B cell (primary cell): Measurements from ENCODE around the gene INSR. TPM values are rescaled to one million over a fixed set of nuclear protein-coding genes. Genes with fewer than 3 reads are reported as not detected.

ENCODE experiments used
- ATAC-seq: fragments of 200-7000 bp; cut with Tn5 transposase; one replicate; pipeline ENCODE4 v1.10.0; 2021; ENCODE audit warnings: low read depth, mild to moderate bottlenecking, moderate number of reproducible peaks, moderate library complexity
- CTCF ChIA-PET: fragments of 350-600 bp; sonication (Branson Sonifier 250); formaldehyde crosslinking; loops from one replicate; lab custom pipeline; 2021; ENCODE audit warnings: antibody characterized with exemption, inconsistent platforms; lab: Charles Lee
- POLR2A ChIA-PET: fragments of 350-600 bp; sonication (Branson Sonifier 250); formaldehyde crosslinking; loops from one replicate; lab custom pipeline; 2021; ENCODE audit warnings: antibody characterized with exemption; lab: Charles Lee
- DNase-seq: peaks from one replicate; pipeline ENCODE4 v3.0.0; 2013
- H2AFZ ChIP-seq: 2 replicates; pipeline ENCODE4 v1.6.1; 2012; ENCODE audit warnings: mild to moderate bottlenecking, low read depth, low read length; ENCODE audit not compliant: insufficient read depth, poor library complexity, severe bottlenecking
- H3K27ac ChIP-seq, 2 donors: 1 replicate in 1 of 2; 2 replicates in 1 of 2; pipeline ENCODE4 v1.5.1; 2012 to 2013; ENCODE audit warnings: low read length in 2 of 2, mild to moderate bottlenecking in 2 of 2, moderate library complexity in 1 of 2
- H3K27me3 ChIP-seq, 4 experiments: fragments of 200-600 bp in 1 of 4; sonication (generic) in 1 of 4; replicated peaks in 1 of 4; 1 replicate in 2 of 4; 2 replicates in 2 of 4; pipeline versions ENCODE4 v1.6.1 to v1.7.0; 2013 to 2016; ENCODE audit warnings: low read length in 3 of 4, mild to moderate bottlenecking in 2 of 4, mixed read lengths in 1 of 4, moderate library complexity in 1 of 4; ENCODE audit not compliant: insufficient read depth in 4 of 4, control insufficient read depth in 3 of 4; ENCODE audit errors: control extremely low read depth in 1 of 4
- H3K36me3 ChIP-seq, 2 experiments: replicated peaks in 1 of 2; 1 replicate in 1 of 2; 2 replicates in 1 of 2; pipeline versions ENCODE4 v1.6.1 to v1.7.1; 2013; ENCODE audit warnings: low read length in 1 of 2; ENCODE audit not compliant: insufficient read depth in 2 of 2, control insufficient read depth in 1 of 2; ENCODE audit errors: control extremely low read depth in 1 of 2, extremely low read depth in 1 of 2
- H3K4me1 ChIP-seq, 2 donors: fragments of 200-600 bp in 1 of 2; sonication (generic) in 1 of 2; 1 replicate in 1 of 2; 2 replicates in 1 of 2; pipeline versions ENCODE4 v1.5.1 to v1.6.1; 2013 to 2017; ENCODE audit warnings: low read length in 2 of 2; ENCODE audit not compliant: control insufficient read depth in 2 of 2, insufficient read depth in 2 of 2
- H3K4me2 ChIP-seq: replicated peaks from 2 replicates; pipeline ENCODE3; 2012; ENCODE audit warnings: mild to moderate bottlenecking, low read depth, low read length; ENCODE audit not compliant: poor library complexity, severe bottlenecking
- H3K4me3 ChIP-seq, 5 experiments: fragments of 200-600 bp in 1 of 5; sonication (generic) in 1 of 5; 1 replicate in 3 of 5; 2 replicates in 2 of 5; pipeline versions ENCODE4 v1.5.1 to v1.7.0; 2011 to 2016; ENCODE audit warnings: low read length in 4 of 5, mild to moderate bottlenecking in 4 of 5, low read depth in 2 of 5, control low read depth in 1 of 5, moderate library complexity in 1 of 5; ENCODE audit not compliant: insufficient read depth in 1 of 5; ENCODE audit errors: control extremely low read depth in 1 of 5, extremely low read depth in 1 of 5
- H3K79me2 ChIP-seq: fragments of 200-600 bp; sonication (generic); one replicate; pipeline ENCODE4 v1.6.0; 2016; ENCODE audit warnings: low read length; ENCODE audit not compliant: control insufficient read depth, insufficient read depth
- H3K9ac ChIP-seq: fragments of 200-600 bp; sonication (generic); 2 replicates; pipeline ENCODE4 v1.6.1; 2017; ENCODE audit warnings: mild to moderate bottlenecking, low read length, moderate library complexity
- H3K9me3 ChIP-seq, 3 donors: one replicate each; pipeline versions ENCODE4 v1.6.1 to v1.7.1; 2013; ENCODE audit warnings: low read length in 2 of 3; ENCODE audit not compliant: control insufficient read depth in 2 of 3, insufficient read depth in 1 of 3; ENCODE audit errors: control extremely low read depth in 1 of 3
- H4K20me1 ChIP-seq: 2 replicates; pipeline ENCODE4 v1.6.0; 2012; ENCODE audit warnings: mild to moderate bottlenecking, low read length; ENCODE audit not compliant: insufficient read depth, control insufficient read depth, poor library complexity, severe bottlenecking
- H3K27ac Mint-ChIP-seq: one replicate; pipeline ENCODE4 v1.8.0; 2021; ENCODE audit warnings: mixed read lengths
- H3K27me3 Mint-ChIP-seq: one replicate; pipeline ENCODE4 v1.8.0; 2021; ENCODE audit warnings: mixed read lengths
- H3K4me1 Mint-ChIP-seq: one replicate; pipeline ENCODE4 v1.8.0; 2021; ENCODE audit warnings: mixed read lengths
- H3K4me3 Mint-ChIP-seq: one replicate; pipeline ENCODE4 v1.8.0; 2021; ENCODE audit warnings: mixed read lengths
- H3K9me3 Mint-ChIP-seq: one replicate; pipeline ENCODE4 v1.8.0; 2022; ENCODE audit warnings: mixed read lengths; ENCODE audit not compliant: insufficient read depth
- EZH2 ChIP-seq: IDR thresholded peaks from 2 replicates; pipeline ENCODE4 v1.6.1; 2012; ENCODE audit warnings: borderline replicate concordance, low read depth, mild to moderate bottlenecking, moderate library complexity, low read length; ENCODE audit not compliant: insufficient read depth, poor library complexity, severe bottlenecking
- WGBS: methylation state at CpG from one replicate; pipeline ENCODE4 v1.1.5; 2013; ENCODE audit warnings: missing lambda C conversion rate; ENCODE audit not compliant: insufficient coverage; 5-methylcytosine and 5-hydroxymethylcytosine counted together
- intact Hi-C: fragments of 100-400 bp; cut with micrococcal nuclease; formaldehyde crosslinking; loops from one replicate; pipeline ENCODE4 v1.10.0; 2022
- polyA plus RNA-seq: library from polyadenylated mRNA; depleted of rRNA; stranded (reverse); fragments of >200 nt; gene quantifications from 2 replicates; pipeline ENCODE4 v1.2.3, GENCODE V29; 2012
- total RNA-seq, 2 donors: library from RNA; stranded (reverse); fragments of 120-200 nt in 1 of 2; gene quantifications; 1 replicate in 1 of 2; 2 replicates in 1 of 2; pipeline versions ENCODE4 v1.2.3 to v1.2.4, GENCODE V29; 2013 to 2022
- TF ChIP-seq, protein P1 (sequence below): fragments of 200-600 bp; IDR thresholded peaks from one replicate; pipeline ENCODE4 v1.8.0; 2022; ENCODE audit warnings: antibody characterized with exemption, mild to moderate bottlenecking

INSR gene
- total and polyA plus RNA-seq, 2 donors (not counting 1 experiment from before 2014, with no cell fraction given) = 1.4 to 6.3 TPM

DNA sequence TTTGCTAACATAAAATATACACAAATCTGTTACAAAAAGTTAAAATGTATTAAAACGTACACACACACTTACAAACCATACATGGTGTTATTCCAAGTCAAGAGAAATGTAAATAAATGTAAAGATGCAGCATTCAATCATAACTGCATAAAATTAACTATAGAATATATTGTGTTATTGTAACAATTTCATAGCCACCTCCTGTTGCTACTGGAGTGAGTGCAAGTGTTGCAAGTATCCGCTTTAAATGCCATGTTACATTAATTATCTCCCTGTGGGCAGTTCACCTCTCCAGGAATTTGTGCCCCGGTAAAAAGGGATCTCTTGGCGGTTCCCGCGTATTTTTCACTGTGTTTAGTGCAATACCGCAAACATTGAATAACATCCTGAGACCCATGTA, 3.5 kb upstream of the INSR start:
- ATAC-seq (no peak), DNase-seq (no peak)
- no peak overlapping the region for H3K4me2 ChIP-seq
- H2AFZ ChIP-seq = no peak overlapping the region
- no peaks in the 10 kb centered on the region for H3K9me3 Mint-ChIP-seq
- H3K27me3 Mint-ChIP-seq = peaks cover 21% of the 10 kb centered on the region
- POLR2A ChIA-PET = no interaction called here
- no peaks in the 10 kb centered on the region for H3K36me3 ChIP-seq
- H3K4me1 Mint-ChIP-seq = peaks cover 12% of the 10 kb centered on the region
- H3K4me3 Mint-ChIP-seq = no peak overlapping the region
- no peak overlapping the region for H3K27ac ChIP-seq
- CTCF ChIA-PET = no interaction called here
- H3K4me1 ChIP-seq = peaks cover 12 to 15% of the 10 kb centered on the region in 2 donors
- no peaks in the 10 kb centered on the region for H4K20me1 ChIP-seq
- no peak overlapping the region for H3K27ac Mint-ChIP-seq
- no peaks in the 10 kb centered on the region for H3K9me3 ChIP-seq
- no peak overlapping the region for H3K4me3 ChIP-seq
- 96% methylated on average over 6 of the region's 7 CpGs for WGBS
- no peak overlapping the region for H3K9ac ChIP-seq
- intact Hi-C loops = no loop called here
- H3K79me2 ChIP-seq = no peaks in the 10 kb centered on the region
- TF ChIP-seq, protein P1, sequence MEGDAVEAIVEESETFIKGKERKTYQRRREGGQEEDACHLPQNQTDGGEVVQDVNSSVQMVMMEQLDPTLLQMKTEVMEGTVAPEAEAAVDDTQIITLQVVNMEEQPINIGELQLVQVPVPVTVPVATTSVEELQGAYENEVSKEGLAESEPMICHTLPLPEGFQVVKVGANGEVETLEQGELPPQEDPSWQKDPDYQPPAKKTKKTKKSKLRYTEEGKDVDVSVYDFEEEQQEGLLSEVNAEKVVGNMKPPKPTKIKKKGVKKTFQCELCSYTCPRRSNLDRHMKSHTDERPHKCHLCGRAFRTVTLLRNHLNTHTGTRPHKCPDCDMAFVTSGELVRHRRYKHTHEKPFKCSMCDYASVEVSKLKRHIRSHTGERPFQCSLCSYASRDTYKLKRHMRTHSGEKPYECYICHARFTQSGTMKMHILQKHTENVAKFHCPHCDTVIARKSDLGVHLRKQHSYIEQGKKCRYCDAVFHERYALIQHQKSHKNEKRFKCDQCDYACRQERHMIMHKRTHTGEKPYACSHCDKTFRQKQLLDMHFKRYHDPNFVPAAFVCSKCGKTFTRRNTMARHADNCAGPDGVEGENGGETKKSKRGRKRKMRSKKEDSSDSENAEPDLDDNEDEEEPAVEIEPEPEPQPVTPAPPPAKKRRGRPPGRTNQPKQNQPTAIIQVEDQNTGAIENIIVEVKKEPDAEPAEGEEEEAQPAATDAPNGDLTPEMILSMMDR = no peak
- TF ChIP-seq EZH2 = no peak
- H3K27me3 ChIP-seq = peaks cover 0 to 26% (median 6%) of the 10 kb centered on the region in 4 experiments

DNA sequence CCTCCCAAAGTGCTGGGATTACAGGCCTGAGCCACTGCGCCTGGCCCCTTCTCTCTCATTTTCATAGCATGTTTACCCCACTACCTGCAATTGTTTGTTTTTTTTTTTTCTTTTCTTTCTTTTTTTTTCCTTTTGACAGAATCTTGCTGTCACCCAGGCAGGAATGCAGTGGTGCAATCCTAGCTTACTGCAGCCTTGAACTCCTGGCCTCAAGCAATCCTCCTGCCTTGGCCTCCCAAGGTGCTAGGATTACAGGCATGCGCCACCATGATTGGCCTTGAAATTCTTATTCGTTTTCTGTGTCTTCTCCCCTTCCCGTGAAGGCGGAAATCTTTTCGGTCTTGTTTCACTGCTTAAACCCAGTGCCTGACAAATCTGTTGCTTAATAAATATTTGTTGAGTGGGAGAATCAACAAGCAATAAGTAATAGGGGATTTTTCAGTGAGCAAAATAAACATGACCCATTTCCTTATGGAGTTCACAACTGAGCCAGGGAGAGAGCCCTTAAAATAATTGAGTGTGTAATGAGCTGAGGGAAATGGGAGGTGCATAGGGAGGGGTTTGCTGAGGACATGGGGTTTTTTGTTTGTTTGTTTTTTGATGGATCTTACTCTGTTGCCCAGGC, 1.8 kb upstream of the INSR start:
- TF ChIP-seq EZH2 = no peak
- TF ChIP-seq, protein P1 = no peak
- Histone ChIP-seq H3K9me3 (no peaks in the 10 kb centered on the region), H3K4me2 (no peak overlapping the region), H2AFZ (no peak overlapping the region), H3K4me1 (peaks cover 12 to 15% of the 10 kb centered on the region in 2 donors), H3K4me3 (no peak overlapping the region), H3K36me3 (no peaks in the 10 kb centered on the region), H3K27me3 (peaks cover 0 to 28% (median 6%) of the 10 kb centered on the region in 4 experiments), H4K20me1 (no peaks in the 10 kb centered on the region), H3K79me2 (no peaks in the 10 kb centered on the region), H3K9ac (no peak overlapping the region), H3K27ac (no peak overlapping the region)
- DNase-seq (no peak), ATAC-seq (no peak)
- CTCF ChIA-PET = interaction anchor here (0.6 kb wide), 1 partner anchor 113 kb away, joined by 3 read pairs; no protein-coding TSS in a partner anchor
- 100% methylated on average over 3 of the region's 6 CpGs for WGBS
- Mint-ChIP-seq H3K27me3 (peaks cover 31% of the 10 kb centered on the region), H3K27ac (no peak overlapping the region), H3K4me3 (no peak overlapping the region), H3K4me1 (peaks cover 20% of the 10 kb centered on the region), H3K9me3 (no peaks in the 10 kb centered on the region)
- POLR2A ChIA-PET = no interaction called here
- intact Hi-C loops = no loop called here
